ENCODE data around the gene TBC1D17. TPM values are rescaled to one million over a fixed set of nuclear protein-coding genes. Genes with fewer than 3 reads are reported as not detected.
A peak's percentile ranks its signal among the peaks of the same experiment; 100 is the strongest.

Gene TBC1D17
- total and polyA plus RNA-seq, 2 of the 13 experiments (the other 11 are each of a cell fraction or from before 2014, with no cell fraction given): 9.7 to 16.9 TPM

DNA sequence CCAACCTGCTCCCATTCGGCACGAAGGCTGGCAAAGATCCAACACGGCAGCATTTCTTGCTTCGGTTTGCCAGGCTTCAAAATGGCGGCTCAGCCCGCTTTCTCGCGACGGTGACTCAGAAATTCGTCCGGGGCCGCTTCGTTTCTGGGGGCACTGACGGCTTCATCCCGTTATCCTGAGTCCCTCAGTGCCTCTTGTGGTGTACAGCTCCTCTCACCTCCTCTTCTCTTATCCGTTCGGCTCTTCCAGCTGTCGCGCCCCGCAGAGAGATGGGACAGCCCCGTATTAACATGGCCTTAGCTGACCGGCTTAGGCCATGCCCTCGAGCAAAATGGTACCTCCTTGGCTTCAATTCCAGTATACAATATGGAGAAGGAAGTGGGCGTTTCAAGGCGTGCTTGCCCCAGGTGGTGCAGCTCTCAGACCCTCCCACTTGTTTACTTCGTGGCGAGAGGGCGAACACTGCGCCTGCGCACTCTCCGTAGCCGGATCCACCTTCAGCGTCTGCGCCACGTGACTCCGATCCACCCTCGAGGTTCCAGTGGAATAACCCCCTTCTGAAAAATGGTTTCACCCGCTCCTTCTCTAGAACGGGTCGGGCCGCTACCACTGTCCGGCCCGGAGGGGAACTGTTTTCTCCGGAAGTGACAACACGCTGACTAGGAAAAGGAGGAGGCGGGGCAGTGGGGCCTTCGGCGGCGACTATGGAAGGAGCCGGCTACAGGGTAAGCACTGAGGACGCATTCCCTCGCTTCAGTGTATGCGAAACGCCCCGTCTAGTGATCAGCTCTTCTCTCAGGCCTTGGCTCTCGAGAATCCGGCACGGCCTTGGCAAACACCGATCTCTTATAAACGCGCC lies at the start of gene TBC1D17, which contains the start of gene AKT1S1 (continued):
- TF ChIP-seq, protein P1, sequence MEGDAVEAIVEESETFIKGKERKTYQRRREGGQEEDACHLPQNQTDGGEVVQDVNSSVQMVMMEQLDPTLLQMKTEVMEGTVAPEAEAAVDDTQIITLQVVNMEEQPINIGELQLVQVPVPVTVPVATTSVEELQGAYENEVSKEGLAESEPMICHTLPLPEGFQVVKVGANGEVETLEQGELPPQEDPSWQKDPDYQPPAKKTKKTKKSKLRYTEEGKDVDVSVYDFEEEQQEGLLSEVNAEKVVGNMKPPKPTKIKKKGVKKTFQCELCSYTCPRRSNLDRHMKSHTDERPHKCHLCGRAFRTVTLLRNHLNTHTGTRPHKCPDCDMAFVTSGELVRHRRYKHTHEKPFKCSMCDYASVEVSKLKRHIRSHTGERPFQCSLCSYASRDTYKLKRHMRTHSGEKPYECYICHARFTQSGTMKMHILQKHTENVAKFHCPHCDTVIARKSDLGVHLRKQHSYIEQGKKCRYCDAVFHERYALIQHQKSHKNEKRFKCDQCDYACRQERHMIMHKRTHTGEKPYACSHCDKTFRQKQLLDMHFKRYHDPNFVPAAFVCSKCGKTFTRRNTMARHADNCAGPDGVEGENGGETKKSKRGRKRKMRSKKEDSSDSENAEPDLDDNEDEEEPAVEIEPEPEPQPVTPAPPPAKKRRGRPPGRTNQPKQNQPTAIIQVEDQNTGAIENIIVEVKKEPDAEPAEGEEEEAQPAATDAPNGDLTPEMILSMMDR (CRISPR knock-in tag; IDR thresholded peaks at IDR 0.05): no peak
- TF ChIP-seq, protein P2, sequence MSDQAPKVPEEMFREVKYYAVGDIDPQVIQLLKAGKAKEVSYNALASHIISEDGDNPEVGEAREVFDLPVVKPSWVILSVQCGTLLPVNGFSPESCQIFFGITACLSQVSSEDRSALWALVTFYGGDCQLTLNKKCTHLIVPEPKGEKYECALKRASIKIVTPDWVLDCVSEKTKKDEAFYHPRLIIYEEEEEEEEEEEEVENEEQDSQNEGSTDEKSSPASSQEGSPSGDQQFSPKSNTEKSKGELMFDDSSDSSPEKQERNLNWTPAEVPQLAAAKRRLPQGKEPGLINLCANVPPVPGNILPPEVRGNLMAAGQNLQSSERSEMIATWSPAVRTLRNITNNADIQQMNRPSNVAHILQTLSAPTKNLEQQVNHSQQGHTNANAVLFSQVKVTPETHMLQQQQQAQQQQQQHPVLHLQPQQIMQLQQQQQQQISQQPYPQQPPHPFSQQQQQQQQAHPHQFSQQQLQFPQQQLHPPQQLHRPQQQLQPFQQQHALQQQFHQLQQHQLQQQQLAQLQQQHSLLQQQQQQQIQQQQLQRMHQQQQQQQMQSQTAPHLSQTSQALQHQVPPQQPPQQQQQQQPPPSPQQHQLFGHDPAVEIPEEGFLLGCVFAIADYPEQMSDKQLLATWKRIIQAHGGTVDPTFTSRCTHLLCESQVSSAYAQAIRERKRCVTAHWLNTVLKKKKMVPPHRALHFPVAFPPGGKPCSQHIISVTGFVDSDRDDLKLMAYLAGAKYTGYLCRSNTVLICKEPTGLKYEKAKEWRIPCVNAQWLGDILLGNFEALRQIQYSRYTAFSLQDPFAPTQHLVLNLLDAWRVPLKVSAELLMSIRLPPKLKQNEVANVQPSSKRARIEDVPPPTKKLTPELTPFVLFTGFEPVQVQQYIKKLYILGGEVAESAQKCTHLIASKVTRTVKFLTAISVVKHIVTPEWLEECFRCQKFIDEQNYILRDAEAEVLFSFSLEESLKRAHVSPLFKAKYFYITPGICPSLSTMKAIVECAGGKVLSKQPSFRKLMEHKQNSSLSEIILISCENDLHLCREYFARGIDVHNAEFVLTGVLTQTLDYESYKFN (CRISPR knock-in tag; conservative IDR thresholded peaks at IDR 0.05): no peak
- TF ChIP-seq ZNF484 (CRISPR knock-in tag; IDR thresholded peaks at IDR 0.05; ENCODE audit: borderline replicate concordance, low read depth) (no peak), ZNF652 (CRISPR knock-in tag; IDR thresholded peaks at IDR 0.05; ENCODE audit: borderline replicate concordance, low read depth) (0 out of 2 replicates have a peak, but pooled peaks have one; percentile 13), ZNF572 (CRISPR knock-in tag; IDR thresholded peaks at IDR 0.05) (no peak), ZNF430 (CRISPR knock-in tag; IDR thresholded peaks at IDR 0.05) (peak; percentile 26; the same call in 1 of the 2 replicates), NFIC (IDR thresholded peaks at IDR 0.05; ENCODE audit: low read length) (peak; percentile 88), SMYD3 (CRISPR knock-in tag; IDR thresholded peaks at IDR 0.05) (peak; percentile 49; the same call in 1 of the 2 replicates), ATF7-NPFF (CRISPR knock-in tag; IDR thresholded peaks at IDR 0.05; ENCODE audit: low read depth) (no peak), HES4 (CRISPR knock-in tag; IDR thresholded peaks at IDR 0.05; ENCODE audit: borderline replicate concordance) (0 out of 2 replicates have a peak, but pooled peaks have one; percentile 32), ZNF589 (CRISPR knock-in tag; conservative IDR thresholded peaks at IDR 0.05) (peak; percentile 54; the same call in 1 of the 2 replicates)
- TF ChIP-seq, protein P3, sequence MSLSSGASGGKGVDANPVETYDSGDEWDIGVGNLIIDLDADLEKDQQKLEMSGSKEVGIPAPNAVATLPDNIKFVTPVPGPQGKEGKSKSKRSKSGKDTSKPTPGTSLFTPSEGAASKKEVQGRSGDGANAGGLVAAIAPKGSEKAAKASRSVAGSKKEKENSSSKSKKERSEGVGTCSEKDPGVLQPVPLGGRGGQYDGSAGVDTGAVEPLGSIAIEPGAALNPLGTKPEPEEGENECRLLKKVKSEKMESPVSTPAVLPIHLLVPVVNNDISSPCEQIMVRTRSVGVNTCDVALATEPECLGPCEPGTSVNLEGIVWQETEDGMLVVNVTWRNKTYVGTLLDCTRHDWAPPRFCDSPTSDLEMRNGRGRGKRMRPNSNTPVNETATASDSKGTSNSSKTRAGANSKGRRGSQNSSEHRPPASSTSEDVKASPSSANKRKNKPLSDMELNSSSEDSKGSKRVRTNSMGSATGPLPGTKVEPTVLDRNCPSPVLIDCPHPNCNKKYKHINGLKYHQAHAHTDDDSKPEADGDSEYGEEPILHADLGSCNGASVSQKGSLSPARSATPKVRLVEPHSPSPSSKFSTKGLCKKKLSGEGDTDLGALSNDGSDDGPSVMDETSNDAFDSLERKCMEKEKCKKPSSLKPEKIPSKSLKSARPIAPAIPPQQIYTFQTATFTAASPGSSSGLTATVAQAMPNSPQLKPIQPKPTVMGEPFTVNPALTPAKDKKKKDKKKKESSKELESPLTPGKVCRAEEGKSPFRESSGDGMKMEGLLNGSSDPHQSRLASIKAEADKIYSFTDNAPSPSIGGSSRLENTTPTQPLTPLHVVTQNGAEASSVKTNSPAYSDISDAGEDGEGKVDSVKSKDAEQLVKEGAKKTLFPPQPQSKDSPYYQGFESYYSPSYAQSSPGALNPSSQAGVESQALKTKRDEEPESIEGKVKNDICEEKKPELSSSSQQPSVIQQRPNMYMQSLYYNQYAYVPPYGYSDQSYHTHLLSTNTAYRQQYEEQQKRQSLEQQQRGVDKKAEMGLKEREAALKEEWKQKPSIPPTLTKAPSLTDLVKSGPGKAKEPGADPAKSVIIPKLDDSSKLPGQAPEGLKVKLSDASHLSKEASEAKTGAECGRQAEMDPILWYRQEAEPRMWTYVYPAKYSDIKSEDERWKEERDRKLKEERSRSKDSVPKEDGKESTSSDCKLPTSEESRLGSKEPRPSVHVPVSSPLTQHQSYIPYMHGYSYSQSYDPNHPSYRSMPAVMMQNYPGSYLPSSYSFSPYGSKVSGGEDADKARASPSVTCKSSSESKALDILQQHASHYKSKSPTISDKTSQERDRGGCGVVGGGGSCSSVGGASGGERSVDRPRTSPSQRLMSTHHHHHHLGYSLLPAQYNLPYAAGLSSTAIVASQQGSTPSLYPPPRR (CRISPR knock-in tag; IDR thresholded peaks at IDR 0.05; ENCODE audit: borderline replicate concordance): no peak
- TF ChIP-seq, protein P4, sequence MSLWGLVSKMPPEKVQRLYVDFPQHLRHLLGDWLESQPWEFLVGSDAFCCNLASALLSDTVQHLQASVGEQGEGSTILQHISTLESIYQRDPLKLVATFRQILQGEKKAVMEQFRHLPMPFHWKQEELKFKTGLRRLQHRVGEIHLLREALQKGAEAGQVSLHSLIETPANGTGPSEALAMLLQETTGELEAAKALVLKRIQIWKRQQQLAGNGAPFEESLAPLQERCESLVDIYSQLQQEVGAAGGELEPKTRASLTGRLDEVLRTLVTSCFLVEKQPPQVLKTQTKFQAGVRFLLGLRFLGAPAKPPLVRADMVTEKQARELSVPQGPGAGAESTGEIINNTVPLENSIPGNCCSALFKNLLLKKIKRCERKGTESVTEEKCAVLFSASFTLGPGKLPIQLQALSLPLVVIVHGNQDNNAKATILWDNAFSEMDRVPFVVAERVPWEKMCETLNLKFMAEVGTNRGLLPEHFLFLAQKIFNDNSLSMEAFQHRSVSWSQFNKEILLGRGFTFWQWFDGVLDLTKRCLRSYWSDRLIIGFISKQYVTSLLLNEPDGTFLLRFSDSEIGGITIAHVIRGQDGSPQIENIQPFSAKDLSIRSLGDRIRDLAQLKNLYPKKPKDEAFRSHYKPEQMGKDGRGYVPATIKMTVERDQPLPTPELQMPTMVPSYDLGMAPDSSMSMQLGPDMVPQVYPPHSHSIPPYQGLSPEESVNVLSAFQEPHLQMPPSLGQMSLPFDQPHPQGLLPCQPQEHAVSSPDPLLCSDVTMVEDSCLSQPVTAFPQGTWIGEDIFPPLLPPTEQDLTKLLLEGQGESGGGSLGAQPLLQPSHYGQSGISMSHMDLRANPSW (CRISPR knock-in tag; IDR thresholded peaks at IDR 0.05; ENCODE audit: borderline replicate concordance): 0 out of 2 replicates have a peak, but pooled peaks have one; percentile 49
